ENCODE data around the gene PLCG1. TPM values are rescaled to one million over a fixed set of nuclear protein-coding genes. Genes with fewer than 3 reads are reported as not detected.

PLCG1 gene
- polyA plus RNA-seq, 1 donor from 2014 or later: 164 TPM

GRCh38 chr20:41098703-41099250 lies 38.6 kb upstream of the PLCG1 start:
- no peak overlapping the region for H3K27ac ChIP-seq (ENCODE audit: low read length)
- no peaks in the 10 kb centered on the region for H3K27me3 ChIP-seq (ENCODE audit: insufficient read depth, low read depth, low read length)
- H3K36me3 ChIP-seq (ENCODE audit: insufficient read depth, low read length): peaks cover 4% of the 10 kb centered on the region
- no peak overlapping the region for H3K9ac ChIP-seq (ENCODE audit: low read length)
- H3K4me3 ChIP-seq (ENCODE audit: low read length): no peak overlapping the region
- no peaks in the 10 kb centered on the region for H4K20me1 ChIP-seq (ENCODE audit: insufficient read depth)
- H3K9me2 ChIP-seq (ENCODE audit: insufficient read depth, low read length): no peaks in the 10 kb centered on the region
- H3K4me2 ChIP-seq (ENCODE audit: low read length): no peak overlapping the region
- H3K9me3 ChIP-seq (ENCODE audit: low read length): no peaks in the 10 kb centered on the region
- no peaks in the 10 kb centered on the region for H3K79me2 ChIP-seq (replicated peaks; ENCODE audit: insufficient read depth, low read length)
- H2AFZ ChIP-seq (ENCODE audit: low read depth, low read length): no peak overlapping the region
- no peak for TF ChIP-seq POLR2AphosphoS5 (IDR thresholded peaks at IDR 0.05)
- TF ChIP-seq SMC3 (conservative IDR thresholded peaks at IDR 0.05; ENCODE audit: poor library complexity): no peak
- no peak for TF ChIP-seq EP300 (conservative IDR thresholded peaks at IDR 0.05; ENCODE audit: poor library complexity, severe bottlenecking)
- TF ChIP-seq, protein P1, sequence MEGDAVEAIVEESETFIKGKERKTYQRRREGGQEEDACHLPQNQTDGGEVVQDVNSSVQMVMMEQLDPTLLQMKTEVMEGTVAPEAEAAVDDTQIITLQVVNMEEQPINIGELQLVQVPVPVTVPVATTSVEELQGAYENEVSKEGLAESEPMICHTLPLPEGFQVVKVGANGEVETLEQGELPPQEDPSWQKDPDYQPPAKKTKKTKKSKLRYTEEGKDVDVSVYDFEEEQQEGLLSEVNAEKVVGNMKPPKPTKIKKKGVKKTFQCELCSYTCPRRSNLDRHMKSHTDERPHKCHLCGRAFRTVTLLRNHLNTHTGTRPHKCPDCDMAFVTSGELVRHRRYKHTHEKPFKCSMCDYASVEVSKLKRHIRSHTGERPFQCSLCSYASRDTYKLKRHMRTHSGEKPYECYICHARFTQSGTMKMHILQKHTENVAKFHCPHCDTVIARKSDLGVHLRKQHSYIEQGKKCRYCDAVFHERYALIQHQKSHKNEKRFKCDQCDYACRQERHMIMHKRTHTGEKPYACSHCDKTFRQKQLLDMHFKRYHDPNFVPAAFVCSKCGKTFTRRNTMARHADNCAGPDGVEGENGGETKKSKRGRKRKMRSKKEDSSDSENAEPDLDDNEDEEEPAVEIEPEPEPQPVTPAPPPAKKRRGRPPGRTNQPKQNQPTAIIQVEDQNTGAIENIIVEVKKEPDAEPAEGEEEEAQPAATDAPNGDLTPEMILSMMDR (IDR thresholded peaks at IDR 0.05; ENCODE audit: poor library complexity, severe bottlenecking): no peak
- TF ChIP-seq, protein P2, sequence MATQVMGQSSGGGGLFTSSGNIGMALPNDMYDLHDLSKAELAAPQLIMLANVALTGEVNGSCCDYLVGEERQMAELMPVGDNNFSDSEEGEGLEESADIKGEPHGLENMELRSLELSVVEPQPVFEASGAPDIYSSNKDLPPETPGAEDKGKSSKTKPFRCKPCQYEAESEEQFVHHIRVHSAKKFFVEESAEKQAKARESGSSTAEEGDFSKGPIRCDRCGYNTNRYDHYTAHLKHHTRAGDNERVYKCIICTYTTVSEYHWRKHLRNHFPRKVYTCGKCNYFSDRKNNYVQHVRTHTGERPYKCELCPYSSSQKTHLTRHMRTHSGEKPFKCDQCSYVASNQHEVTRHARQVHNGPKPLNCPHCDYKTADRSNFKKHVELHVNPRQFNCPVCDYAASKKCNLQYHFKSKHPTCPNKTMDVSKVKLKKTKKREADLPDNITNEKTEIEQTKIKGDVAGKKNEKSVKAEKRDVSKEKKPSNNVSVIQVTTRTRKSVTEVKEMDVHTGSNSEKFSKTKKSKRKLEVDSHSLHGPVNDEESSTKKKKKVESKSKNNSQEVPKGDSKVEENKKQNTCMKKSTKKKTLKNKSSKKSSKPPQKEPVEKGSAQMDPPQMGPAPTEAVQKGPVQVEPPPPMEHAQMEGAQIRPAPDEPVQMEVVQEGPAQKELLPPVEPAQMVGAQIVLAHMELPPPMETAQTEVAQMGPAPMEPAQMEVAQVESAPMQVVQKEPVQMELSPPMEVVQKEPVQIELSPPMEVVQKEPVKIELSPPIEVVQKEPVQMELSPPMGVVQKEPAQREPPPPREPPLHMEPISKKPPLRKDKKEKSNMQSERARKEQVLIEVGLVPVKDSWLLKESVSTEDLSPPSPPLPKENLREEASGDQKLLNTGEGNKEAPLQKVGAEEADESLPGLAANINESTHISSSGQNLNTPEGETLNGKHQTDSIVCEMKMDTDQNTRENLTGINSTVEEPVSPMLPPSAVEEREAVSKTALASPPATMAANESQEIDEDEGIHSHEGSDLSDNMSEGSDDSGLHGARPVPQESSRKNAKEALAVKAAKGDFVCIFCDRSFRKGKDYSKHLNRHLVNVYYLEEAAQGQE (IDR thresholded peaks at IDR 0.05; ENCODE audit: borderline replicate concordance): no peak
- no peak for TF ChIP-seq MXI1 (conservative IDR thresholded peaks at IDR 0.05; ENCODE audit: poor library complexity, severe bottlenecking)
- TF ChIP-seq RAD21 (conservative IDR thresholded peaks at IDR 0.05): no peak
- TF ChIP-seq TAF1 (IDR thresholded peaks at IDR 0.05; ENCODE audit: low read depth): no peak
- no peak for TF ChIP-seq EZH2 (IDR thresholded peaks at IDR 0.05; ENCODE audit: borderline replicate concordance, insufficient read depth, low read length, poor library complexity, severe bottlenecking)
- no peaks in the 10 kb centered on the region for H3F3A ChIP-seq (ENCODE audit: insufficient read depth, low read length, poor library complexity, severe bottlenecking)

GRCh38 chr20:41100001-41100480 lies 37.3 kb upstream of the PLCG1 start:
- no peak overlapping the region for H3K27ac ChIP-seq (ENCODE audit: low read length)
- H3K9ac ChIP-seq (ENCODE audit: low read length): no peak overlapping the region
- no peaks in the 10 kb centered on the region for H3K9me3 ChIP-seq (ENCODE audit: low read length)
- H3K79me2 ChIP-seq (replicated peaks; ENCODE audit: insufficient read depth, low read length): no peaks in the 10 kb centered on the region
- H4K20me1 ChIP-seq (ENCODE audit: insufficient read depth): no peaks in the 10 kb centered on the region
- no peak overlapping the region for H3K4me3 ChIP-seq (ENCODE audit: low read length)
- peaks cover 4% of the 10 kb centered on the region for H3K36me3 ChIP-seq (ENCODE audit: insufficient read depth, low read length)
- no peak overlapping the region for H2AFZ ChIP-seq (ENCODE audit: low read depth, low read length)
- H3F3A ChIP-seq (ENCODE audit: insufficient read depth, low read length, poor library complexity, severe bottlenecking): no peaks in the 10 kb centered on the region
- H3K9me2 ChIP-seq (ENCODE audit: insufficient read depth, low read length): no peaks in the 10 kb centered on the region
- TF ChIP-seq MXI1 (conservative IDR thresholded peaks at IDR 0.05; ENCODE audit: poor library complexity, severe bottlenecking) (no peak), SMC3 (conservative IDR thresholded peaks at IDR 0.05; ENCODE audit: poor library complexity) (no peak), EZH2 (IDR thresholded peaks at IDR 0.05; ENCODE audit: borderline replicate concordance, insufficient read depth, low read length, poor library complexity, severe bottlenecking) (no peak), POLR2AphosphoS5 (IDR thresholded peaks at IDR 0.05) (no peak)
- H3K4me2 ChIP-seq (ENCODE audit: low read length): no peak overlapping the region
- H3K27me3 ChIP-seq (ENCODE audit: insufficient read depth, low read depth, low read length): no peaks in the 10 kb centered on the region

Measured in neural cell (in vitro differentiated cells).